ENCODE data around the gene GSG1L. TPM values are rescaled to one million over a fixed set of nuclear protein-coding genes. Genes with fewer than 3 reads are reported as not detected.
A peak's percentile ranks its signal among the peaks of the same experiment; 100 is the strongest.
"Not testable (repeated sequence)": the region's sequence is repeated elsewhere in the genome, so short reads cannot be mapped to it uniquely, and the experiment has no call there.

Gene GSG1L
- total RNA-seq, 1 donor from 2014 or later = 0.19 TPM

DNA sequence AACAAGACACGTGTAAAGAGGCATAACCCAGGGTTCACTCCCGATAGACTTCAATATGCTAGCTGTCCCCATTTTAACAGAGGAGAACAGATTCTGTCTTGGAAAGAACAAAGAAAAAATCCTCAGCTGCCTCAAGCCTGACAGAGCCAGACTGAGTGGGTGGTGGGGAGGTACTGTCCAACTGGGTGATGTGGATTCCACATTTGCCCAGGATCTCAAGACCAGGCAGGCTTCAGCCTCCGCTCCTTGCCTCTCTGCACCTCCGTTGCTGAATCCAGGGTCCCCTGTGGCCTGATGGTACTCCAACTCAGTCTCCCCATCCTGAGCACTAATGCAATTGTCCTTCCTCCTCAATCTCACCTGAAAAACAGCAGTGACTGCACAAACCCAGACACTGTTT is 163.8 kb downstream of the GSG1L start:
- intact Hi-C loops (cut with DNase I) = no loop called here
- ATAC-seq (no peak), DNase-seq (ENCODE audit: missing footprints) (no peak)

DNA sequence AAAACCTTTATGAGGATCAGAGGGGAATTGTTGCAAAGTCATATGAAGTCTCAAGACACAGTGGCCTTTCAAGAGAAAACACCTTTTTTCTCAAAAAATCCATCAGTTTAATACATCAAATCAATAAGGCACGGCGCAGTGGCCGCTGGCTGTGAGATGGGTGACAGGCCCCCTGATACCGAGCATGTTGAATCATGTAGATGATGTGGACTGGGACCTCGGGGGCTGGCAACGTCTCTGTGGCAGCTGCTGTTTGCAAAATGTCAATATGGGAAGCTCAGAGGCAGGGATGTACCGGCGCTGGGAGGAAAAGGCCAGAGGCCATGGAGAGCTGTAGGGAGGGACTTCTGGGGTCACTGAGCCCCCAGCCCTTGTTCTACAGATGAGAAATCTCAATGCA is 169.1 kb downstream of the GSG1L start:
- DNase-seq (ENCODE audit: missing footprints) = no peak
- intact Hi-C loops (cut with DNase I) = no loop called here
- no peak for ATAC-seq

DNA sequence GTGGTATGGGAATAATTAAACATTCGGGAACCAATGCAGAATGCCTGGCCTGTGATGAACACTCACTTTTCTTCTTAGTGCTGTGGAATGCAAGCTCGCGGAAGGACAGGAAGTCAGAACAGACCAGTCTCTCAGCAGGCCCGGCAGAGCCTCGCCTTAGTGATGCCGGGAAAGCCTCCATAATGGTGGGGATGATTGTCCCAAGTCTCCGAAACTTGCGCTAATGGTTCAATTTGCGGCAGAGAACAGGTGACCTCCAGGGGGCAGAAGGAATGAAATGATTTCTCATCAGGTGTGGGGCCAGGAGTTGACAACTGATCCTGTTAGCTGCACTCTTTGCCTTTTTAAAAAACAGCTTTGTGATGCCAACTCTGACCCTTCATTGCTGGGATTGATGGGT is 170.6 kb downstream of the GSG1L start:
- DNase-seq (ENCODE audit: missing footprints) (no peak), ATAC-seq (no peak)
- intact Hi-C loops (cut with DNase I) = no loop called here

DNA sequence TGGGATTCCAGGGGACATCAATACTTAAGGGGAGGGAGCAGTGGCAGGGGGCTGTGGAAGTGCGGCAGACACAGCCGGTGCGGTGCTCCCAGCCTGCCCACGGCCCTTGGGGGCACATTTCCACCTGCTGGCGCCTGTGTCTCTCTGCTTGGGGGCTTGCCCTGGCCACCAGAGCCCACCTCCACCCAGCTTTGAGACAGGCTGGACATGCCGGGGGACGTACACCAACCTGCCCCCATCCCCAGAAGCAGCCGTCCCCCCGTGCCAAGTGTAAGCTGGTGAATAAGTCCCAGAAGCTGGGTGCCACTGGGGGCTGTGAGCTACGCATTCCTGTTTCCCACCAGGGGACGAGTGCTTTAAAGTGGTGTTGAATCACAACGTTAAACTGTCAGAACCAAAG is 172.6 kb downstream of the GSG1L start:
- DNase-seq (ENCODE audit: missing footprints) = no peak
- no peak for ATAC-seq
- intact Hi-C loops (cut with DNase I) = no loop called here

DNA sequence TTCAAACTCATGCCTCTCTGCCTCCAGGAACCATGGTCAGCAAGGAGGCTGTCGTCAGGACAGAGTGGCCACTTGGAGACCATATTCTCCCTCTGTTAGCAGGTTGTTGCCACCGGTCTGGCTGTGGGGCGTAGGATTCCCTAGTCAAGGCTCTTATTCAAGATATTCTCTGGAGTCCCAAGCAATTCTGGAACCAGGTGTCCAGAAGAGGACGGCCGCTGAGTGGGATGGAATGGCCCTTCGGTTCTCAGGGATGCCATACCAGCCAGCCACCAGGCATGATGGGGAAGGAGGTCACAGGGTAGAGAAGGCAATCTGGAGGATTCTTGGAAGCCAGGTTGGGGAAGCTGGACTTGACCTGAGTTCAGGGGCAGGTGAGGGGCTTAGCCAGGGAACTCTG is 173.5 kb downstream of the GSG1L start:
- no peak for ATAC-seq
- intact Hi-C loops (cut with DNase I) = no loop called here
- DNase-seq (ENCODE audit: missing footprints) = no peak

DNA sequence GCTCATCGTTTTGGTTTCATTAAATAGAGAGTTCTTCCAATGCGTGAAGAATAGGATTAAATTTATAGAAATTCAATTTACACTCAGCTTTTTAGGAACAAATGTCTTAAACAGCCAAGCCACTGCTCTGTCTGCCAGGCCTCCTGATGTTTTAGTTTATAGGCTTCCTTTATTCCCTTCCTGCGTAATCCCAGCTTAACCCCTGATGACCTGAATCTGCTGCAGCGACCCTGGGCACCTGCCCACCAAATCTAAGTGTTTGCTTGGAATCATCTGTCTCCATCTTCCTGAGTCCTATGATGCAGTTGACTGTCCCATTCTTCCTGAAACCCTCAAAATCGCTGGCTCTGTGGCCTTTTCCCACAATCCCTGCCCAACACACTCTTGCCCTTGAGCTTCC is 179.9 kb downstream of the GSG1L start:
- intact Hi-C loops (cut with DNase I) = no loop called here
- ATAC-seq (no peak), DNase-seq (ENCODE audit: missing footprints) (no peak)

DNA sequence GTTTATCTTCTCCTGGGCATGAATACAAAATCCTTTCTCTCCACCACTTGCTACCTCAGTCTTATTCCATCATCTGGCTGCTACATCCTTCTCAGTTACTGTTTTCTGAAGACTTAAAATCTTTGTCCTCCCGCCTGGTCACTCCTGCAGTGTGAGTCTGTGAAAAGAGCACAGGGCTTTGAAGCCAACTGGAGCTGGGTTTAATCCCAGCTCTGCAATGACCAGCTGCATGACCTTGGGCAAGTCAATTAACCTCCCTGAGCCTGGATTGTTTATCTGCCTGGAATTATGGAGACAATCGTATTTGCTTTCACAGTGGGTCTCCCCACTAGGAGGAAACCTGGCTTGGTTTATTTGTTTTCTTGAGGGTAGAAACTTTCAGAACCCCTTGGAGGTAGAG is 183.2 kb downstream of the GSG1L start:
- DNase-seq (ENCODE audit: missing footprints) (no peak), ATAC-seq (no peak)
- intact Hi-C loops (cut with DNase I) = no loop called here

DNA sequence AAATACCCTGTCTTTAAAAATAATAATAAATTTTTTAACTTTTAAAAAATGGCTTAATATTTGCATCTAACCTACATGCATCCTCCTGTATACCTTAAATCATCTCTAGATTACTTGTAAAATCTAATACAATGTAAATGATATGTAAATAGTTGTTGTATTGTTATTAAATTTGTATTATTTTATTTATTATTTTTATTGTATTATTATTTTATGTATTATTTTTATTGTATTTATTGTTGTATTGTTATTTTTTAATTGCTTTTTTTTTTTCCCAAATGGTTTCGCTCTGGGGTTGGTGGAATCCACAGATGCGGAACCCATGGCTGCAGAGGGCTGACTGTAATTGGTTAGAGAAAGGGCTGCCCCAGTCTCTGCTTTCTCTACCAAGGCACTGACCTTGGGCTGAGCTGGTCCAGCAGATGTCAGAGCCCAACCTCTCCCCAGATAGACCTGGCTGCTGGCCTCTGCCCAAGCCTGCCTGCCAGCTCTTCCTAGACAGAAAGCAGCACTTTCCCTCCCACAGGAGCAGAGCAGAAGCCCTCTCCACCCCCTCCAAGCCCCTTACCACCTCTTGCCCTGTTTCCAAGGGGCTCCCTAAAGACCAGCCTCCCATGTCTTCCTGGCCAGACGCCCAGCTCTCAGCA is 183.8 kb downstream of the GSG1L start:
- ATAC-seq (peak; percentile 68), DNase-seq (ENCODE audit: missing footprints) (no peak)
- intact Hi-C loops (cut with DNase I) = no loop called here

DNA sequence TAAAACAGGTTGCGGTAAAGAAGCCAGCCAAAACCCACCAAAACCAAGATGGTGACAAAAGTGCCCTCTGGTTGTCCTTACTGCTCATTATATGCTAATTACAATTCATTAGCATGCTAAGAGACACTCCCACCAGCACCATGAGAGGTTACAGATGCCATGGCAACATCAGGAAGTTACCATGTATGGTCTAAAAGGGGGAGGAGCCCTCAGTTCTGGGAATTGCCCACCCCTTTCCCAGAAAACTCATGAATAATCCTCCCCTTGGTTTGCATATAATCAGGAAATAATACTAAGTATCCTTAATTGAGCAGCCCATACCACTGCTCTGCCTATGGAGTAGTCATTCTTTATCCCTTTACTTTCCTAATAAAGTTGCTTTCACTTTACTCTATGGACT is 190.9 kb downstream of the GSG1L start:
- intact Hi-C loops (cut with DNase I); ATAC-seq; DNase-seq (ENCODE audit: missing footprints): not testable (repeated sequence)

DNA sequence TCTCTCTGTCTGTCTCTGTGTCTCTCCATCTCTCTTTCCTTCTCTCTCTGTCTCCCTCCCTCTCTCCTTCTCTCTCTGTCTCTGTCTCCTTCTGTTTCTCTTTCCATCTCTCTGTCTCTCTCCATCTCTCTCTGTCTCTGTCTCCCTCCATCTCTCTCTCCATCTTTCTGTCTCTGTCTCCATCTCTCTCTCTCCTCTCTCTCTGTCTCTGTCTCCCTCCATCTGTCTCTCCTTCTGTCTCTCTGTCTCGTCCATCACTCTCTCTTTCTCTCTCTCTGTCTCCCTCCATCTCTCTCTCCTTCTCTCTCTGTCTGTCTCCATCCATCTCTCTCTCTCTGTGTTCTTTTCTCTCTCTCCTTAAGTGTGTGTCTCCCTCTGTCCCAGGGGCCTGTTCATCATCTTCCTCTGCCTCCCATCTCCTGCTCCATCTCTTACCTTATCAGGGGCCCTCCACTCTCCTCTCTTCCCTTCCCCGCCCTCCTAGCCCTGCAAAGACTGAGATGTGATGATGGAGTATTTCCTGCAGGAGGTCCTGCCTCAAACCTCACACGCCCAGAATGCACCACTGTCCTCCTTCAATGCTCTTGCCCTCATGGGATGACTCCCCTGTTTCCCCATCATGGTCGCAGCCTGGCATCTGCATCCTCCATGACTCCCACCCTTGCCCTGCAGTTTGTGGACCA is 193.3 kb downstream of the GSG1L start:
- no peak for DNase-seq (ENCODE audit: missing footprints)
- intact Hi-C loops (cut with DNase I) = no loop called here
- no peak for ATAC-seq

DNA sequence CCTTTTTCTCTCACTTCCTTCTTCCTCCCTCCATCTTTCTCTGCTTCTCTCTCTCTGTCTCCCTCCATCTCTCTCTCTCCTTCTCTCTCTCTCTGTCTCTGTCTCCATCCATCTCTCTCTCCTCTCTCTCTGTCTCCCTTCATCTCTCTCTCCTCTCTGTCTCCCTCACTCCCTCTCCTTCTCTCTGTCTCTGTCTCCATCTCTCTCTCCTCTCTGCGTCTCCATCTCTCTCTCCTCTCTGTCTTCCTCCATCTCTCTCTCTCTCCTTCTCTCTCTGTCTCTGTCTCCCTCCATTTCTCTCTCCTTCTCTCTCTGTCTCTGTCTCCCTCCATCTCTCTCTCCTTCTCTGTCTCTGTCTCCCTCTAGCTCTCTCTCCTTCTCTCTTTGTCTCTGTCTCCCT is 194.1 kb downstream of the GSG1L start:
- DNase-seq (ENCODE audit: missing footprints) = no peak
- intact Hi-C loops (cut with DNase I) = loop anchor here (5.0 to 10.0 kb wide), 2 partner anchors 65 to 227 kb away; no protein-coding TSS in a partner anchor
- no peak for ATAC-seq

DNA sequence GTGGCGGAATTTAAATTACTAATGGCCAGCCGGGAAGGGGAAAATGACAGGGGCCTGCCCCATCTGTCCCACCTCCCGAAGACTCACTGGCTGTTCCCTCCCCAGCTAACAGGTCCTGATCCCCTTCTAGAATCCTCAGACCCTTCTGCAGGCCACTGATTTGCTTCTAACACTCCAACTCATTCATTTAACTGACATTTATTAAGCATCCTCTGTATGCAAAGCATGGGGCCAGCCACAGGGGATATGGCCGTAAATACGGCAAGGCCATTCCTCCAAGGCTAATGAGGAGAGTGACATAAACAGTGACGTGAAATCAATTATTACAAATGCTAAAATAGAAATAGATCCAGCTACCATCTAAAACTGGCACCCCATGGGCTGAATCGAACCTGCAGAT is 195.3 kb downstream of the GSG1L start:
- ATAC-seq = no peak
- DNase-seq (ENCODE audit: missing footprints) = no peak
- intact Hi-C loops (cut with DNase I) = loop anchor here (5.0 to 10.0 kb wide), 2 partner anchors 63 to 226 kb away; no protein-coding TSS in a partner anchor

DNA sequence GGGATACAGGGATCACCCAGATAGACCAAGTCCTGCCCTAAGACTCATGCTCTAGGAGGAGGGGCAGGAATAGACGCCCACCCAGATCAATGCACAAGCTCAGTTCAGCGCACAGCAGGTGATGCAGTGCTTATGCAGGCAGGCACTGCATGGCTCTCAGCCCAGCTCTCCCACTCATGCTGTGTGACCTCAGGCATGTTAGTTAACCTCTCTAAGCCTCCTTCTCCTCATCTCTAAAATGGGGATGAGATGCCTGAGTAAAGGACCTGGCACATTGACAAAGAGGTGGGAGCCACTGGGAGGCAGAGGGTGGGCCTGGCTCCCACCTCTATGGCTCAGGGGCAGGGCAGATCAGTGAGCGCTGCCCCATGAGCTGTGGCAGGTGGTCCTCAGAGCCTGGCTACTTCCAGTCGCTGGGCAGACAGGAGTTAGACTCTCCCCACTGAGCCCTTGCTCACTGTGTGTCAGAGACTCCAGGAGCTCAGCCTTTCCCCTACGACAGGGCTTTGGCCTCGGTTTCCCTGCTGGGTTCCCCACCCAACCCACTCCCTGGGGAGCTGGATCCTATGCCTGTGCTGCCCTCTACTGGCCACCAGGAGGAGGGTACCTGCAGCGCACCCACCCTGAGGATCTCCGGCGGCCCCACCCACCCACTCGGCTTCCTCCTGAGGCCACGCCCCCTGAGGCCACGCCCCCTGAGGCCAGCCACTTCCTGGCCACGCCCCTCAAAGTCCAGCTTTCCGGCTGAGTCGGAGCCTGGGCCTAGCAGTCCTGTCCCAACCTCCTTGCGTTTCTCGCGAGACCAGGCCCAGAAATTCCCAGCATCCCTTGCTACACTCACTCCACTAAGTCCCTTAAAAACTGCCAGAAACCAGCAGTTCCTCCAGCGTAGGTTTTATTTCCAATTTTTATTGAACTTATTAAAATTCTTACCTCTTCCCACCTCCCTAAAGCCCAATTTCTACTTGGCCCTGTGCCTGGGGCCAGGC is 196.1 kb downstream of the GSG1L start:
- ATAC-seq (peak; percentile 73), DNase-seq (ENCODE audit: missing footprints) (no peak)
- intact Hi-C loops (cut with DNase I) = loop anchor here (5.0 to 10.0 kb wide), 2 partner anchors 63 to 225 kb away; no protein-coding TSS in a partner anchor

DNA sequence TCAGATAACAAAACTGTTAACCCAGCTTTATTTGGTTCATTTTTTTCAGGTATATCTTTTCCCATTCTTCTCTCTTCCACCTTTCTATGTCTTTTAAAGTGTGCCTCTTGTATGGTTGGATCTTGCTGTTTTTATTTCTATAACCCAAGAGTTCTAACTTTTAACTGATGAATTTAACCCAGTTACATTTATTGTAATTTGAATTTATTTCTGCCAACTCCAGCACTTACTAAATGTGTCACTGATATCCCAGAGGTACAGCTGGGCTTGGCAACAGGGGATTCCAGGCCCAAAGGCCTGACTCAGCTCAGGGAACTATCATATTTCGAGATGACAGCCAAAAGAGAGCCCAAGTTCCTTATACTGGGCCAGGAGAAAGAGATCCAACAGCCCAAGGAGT is 200.1 kb downstream of the GSG1L start:
- DNase-seq (ENCODE audit: missing footprints) (no peak), ATAC-seq (no peak)
- intact Hi-C loops (cut with DNase I) = loop anchor here (10.0 kb wide), 1 partner anchor 59 kb away; no protein-coding TSS in a partner anchor

DNA sequence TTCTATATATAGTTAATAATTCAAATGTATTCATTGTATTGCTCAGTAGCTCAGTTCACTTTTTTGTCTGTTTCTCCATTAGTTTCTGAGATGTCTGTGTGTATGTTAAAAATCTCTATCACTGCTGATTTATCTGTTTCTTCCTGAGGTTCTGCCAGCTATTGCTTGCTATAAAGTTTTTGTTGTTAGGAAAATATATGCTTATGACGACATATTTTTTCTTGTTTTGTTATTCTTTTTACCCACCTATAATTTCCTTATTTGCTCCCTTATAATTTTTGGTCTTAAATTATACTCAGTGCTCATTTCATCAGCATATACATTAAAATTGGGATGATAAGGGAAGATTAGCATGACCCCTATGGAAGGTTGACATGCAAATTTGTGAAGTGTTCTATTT is 200.6 kb downstream of the GSG1L start:
- DNase-seq (ENCODE audit: missing footprints) (no peak), ATAC-seq (no peak)
- intact Hi-C loops (cut with DNase I) = loop anchor here (10.0 kb wide), 1 partner anchor 58 kb away; no protein-coding TSS in a partner anchor

DNA sequence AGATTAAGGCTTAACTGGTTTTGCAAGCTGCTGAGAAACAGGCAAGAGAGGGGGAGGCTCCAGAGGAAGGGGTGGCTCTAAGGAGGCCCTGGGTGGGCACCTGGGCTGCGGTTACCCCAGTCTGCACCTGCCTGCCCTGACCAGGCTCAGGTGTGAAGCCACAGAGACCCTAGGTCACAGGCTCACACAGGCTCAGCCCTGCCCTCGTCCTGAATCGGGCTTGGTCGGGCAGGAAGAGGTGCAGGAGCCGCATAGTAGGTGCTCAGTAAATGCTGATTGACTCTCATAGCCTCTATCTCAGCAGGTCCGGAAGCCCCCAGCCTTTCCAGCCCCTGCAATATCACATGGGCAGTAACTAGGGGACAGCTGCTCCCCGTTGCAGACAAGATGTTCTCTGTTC is 203.4 kb downstream of the GSG1L start:
- intact Hi-C loops (cut with DNase I) = loop anchor here (10.0 kb wide), 1 partner anchor 55 kb away; no protein-coding TSS in a partner anchor
- DNase-seq (ENCODE audit: missing footprints) (no peak), ATAC-seq (no peak)

DNA sequence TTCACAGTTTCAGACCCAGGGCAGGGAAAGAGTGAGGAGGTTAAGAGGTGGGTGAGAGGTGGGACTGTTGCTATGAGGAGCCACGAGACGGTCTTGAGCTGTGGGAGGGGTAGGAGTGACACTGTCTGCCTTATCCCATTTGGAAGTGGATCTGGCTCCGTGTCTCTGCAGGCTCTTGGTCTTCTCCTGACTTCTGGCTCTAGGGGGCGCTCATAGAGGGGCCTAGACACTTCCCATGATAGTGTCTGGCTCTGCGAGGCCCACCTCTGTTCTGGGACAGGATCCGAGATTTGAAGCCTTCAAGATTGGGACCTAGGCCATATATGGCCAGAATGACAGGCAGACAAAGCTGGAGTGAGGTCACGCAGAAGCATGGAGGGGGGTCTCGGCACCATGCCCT is 204.5 kb downstream of the GSG1L start:
- ATAC-seq (no peak), DNase-seq (ENCODE audit: missing footprints) (no peak)
- intact Hi-C loops (cut with DNase I) = no loop called here

DNA sequence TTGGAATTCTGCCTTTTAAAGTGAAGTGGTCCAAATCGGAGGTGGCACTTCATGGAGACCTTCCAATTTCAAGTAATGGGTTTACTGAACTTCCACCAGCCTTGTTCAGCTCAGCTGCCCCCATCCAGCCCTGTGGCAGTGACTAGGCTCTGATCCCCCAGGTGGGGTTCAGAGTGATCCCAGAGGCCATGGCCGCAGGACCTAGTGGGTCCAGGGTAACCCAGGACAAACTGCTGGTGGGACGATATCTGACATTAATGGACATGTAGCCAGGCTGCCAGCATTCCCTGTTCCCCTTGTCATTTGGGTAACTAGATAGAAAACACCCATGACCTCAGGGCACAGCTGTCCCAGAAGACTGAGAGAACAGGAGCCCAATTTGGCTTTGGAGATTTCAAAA is 209.9 kb downstream of the GSG1L start:
- no peak for DNase-seq (ENCODE audit: missing footprints)
- intact Hi-C loops (cut with DNase I) = no loop called here
- no peak for ATAC-seq

DNA sequence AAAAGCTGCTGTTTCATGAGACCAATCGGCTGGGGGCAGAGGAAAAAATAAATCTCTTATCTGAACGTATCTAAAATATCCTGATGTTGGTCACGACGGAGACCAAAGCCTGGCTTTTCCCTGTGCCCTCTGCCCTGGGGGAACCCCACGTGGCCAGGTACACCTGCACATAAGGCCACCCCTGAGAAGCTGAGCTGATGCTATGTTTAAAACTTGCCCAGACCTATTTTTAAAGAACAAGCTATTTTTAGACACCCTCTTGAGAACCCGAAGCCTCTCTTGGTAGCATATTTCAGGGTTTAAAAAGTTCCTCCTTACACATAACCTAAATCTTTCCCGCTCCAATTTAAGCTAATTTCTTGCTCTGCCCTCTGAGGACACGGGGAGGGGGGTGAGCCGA is 210.4 kb downstream of the GSG1L start:
- no peak for ATAC-seq
- intact Hi-C loops (cut with DNase I) = no loop called here
- DNase-seq (ENCODE audit: missing footprints) = no peak
